Sigmoid colon (tissue), 7 donors: ENCODE measurements around the gene TCF19. TPM values are rescaled to one million over a fixed set of nuclear protein-coding genes. Genes with fewer than 3 reads are reported as not detected.
A peak's percentile ranks its signal among the peaks of the same experiment; 100 is the strongest.

Source experiments
- DNase-seq: peaks from one replicate; pipeline ENCODE4 v3.0.0-alpha.2; 2019
- H3K27ac ChIP-seq, 4 donors: fragments of 200-600 bp; sonication (generic); one replicate each; pipeline ENCODE4 v1.5.1; 2016 to 2019; ENCODE audit warnings: mild to moderate bottlenecking in 1 of 4
- H3K27me3 ChIP-seq, 3 donors: fragments of 200-600 bp; sonication (generic); one replicate each; pipeline ENCODE4 v1.5.1; 2019; ENCODE audit warnings: mild to moderate bottlenecking in 1 of 3
- H3K36me3 ChIP-seq, 4 donors: fragments of 200-600 bp; sonication (generic); one replicate each; pipeline ENCODE4 v1.5.1; 2016 to 2019
- H3K4me1 ChIP-seq, 4 donors: fragments of 200-600 bp; sonication (generic); one replicate each; pipeline ENCODE4 v1.5.1; 2017 to 2019
- H3K4me3 ChIP-seq, 4 donors: fragments of 200-600 bp; sonication (generic); one replicate each; pipeline ENCODE4 v1.5.1; 2017 to 2019; ENCODE audit warnings: mild to moderate bottlenecking in 2 of 4, moderate library complexity in 1 of 4
- H3K9me3 ChIP-seq, 4 donors: fragments of 200-600 bp in 3 of 4; sonication (generic) in 3 of 4; one replicate each; pipeline versions ENCODE4 v1.5.1 to v1.6.1; 2013 to 2019
- CTCF ChIP-seq, 4 experiments: fragments of 450-650 bp in 3 of 4; fragments of 200-600 bp in 1 of 4; IDR thresholded peaks; one replicate each; pipeline ENCODE4 v1.5.1; 2016 to 2019; ENCODE audit warnings: antibody characterized with exemption in 4 of 4, mild to moderate bottlenecking in 3 of 4, moderate library complexity in 2 of 4
- EP300 ChIP-seq, 4 donors: sonication (generic); formaldehyde crosslinking; IDR thresholded peaks; one replicate each; pipeline ENCODE4 v1.6.1; 2017; ENCODE audit warnings: antibody characterized with exemption in 4 of 4
- POLR2A ChIP-seq, 2 donors: fragments of 450-650 bp; IDR thresholded peaks; one replicate each; pipeline ENCODE4 v1.6.1; 2016; ENCODE audit warnings: antibody characterized with exemption in 2 of 2, mild to moderate bottlenecking in 2 of 2, moderate library complexity in 2 of 2
- POLR2AphosphoS5 ChIP-seq, 4 donors: sonication (generic); formaldehyde crosslinking; IDR thresholded peaks; one replicate each; pipeline ENCODE4 v1.6.1; 2017; ENCODE audit warnings: antibody characterized with exemption in 4 of 4
- WGBS, 2 donors: extraction: QIAGEN DNeasy Blood & Tissue Kit; methylation state at CpG; one replicate each; pipeline ENCODE4 v1.1.7; 2013; 5-methylcytosine and 5-hydroxymethylcytosine counted together
- intact Hi-C: fragments of 100-400 bp; cut with DNase I; formaldehyde crosslinking; loops from one replicate; pipeline ENCODE4 v1.15.1; 2023
- polyA plus RNA-seq, 3 donors: library from polyadenylated mRNA; stranded (reverse); fragments of 200-250 nt; gene quantifications; one replicate each; pipeline ENCODE4 v1.2.3, GENCODE V29; 2013
- total RNA-seq, 4 donors: library from RNA; depleted of rRNA; stranded (reverse); fragments of >200 nt; gene quantifications; one replicate each; pipeline ENCODE4 v1.1.0, GENCODE V29; 2016
- donor health status: healthy with polysubstance abuse.
- donor health status: Bipolar disorder and iron deficiency.
- donor health status: healthy.

Gene TCF19
- total and polyA plus RNA-seq, 7 donors: 2.6 to 11.7 (median 3.6) TPM

GRCh38 chr6:31135710-31136109 is 22.7 kb upstream of the TCF19 start:
- no peaks in the 10 kb centered on the region for H3K9me3 ChIP-seq
- TF ChIP-seq POLR2A (IDR thresholded peaks at IDR 0.05): no peak
- TF ChIP-seq POLR2AphosphoS5 (IDR thresholded peaks at IDR 0.05): no peak
- no peak for TF ChIP-seq EP300 (IDR thresholded peaks at IDR 0.05)
- no peak for TF ChIP-seq CTCF (IDR thresholded peaks at IDR 0.05)
- no peak overlapping the region for H3K27ac ChIP-seq
- no peaks in the 10 kb centered on the region for H3K27me3 ChIP-seq
- peaks cover 0 to 11% (median 7%) of the 10 kb centered on the region in 4 donors for H3K4me1 ChIP-seq
- H3K4me3 ChIP-seq: no peak overlapping the region
- 84 to 86% methylated on average over 10 of the region's 10 CpGs for WGBS, 2 donors
- intact Hi-C loops: loop anchor here (5.0 kb wide), 1 partner anchor 137 kb away; the partner anchor contains the start of gene HLA-C
- H3K36me3 ChIP-seq: no peaks in the 10 kb centered on the region
- no peak for DNase-seq

- no peaks in the 10 kb centered on the region for H3K27me3 ChIP-seq
These were observed 19.4 kb upstream of the TCF19 start, which contains the start of gene PSORS1C2 for GRCh38 chr6:31138982-31139381. PSORS1C2 (minus strand) TSS chr6:31139066; CDS start chr6:31139026, 40 bp downstream.

DNA sequence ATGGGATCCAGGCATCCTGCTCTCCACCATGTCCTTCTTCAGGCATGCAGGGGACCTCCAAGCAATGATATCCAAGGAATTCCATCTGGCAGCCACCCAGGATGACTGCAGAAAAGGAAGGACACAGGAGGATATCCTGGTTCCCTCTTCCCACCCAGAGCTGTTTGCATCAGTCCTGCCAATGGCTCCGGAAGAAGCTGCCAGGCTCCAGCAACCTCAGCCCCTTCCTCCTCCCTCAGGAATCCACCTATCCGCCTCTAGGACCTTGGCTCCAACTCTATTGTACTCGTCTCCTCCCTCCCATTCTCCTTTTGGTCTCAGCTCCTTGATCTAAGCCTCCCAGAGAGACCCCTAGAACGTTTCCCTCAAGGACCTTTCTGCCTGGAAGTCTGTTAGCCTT is 18.8 kb upstream of the TCF19 start:
- no peak for DNase-seq
- Histone ChIP-seq H3K4me1 (peaks cover 0 to 23% (median 12%) of the 10 kb centered on the region in 4 donors), H3K27ac (no peak overlapping the region), H3K4me3 (no peak overlapping the region), H3K27me3 (no peaks in the 10 kb centered on the region), H3K36me3 (peaks cover 0 to 3% (median 1%) of the 10 kb centered on the region in 4 donors), H3K9me3 (no peaks in the 10 kb centered on the region)
- 52 to 60% methylated on average over 4 of the region's 4 CpGs for WGBS, 2 donors
- intact Hi-C loops: loop anchor here (5.0 kb wide), 1 partner anchor 133 kb away; the partner anchor contains the start of gene HLA-C
- TF ChIP-seq EP300 (IDR thresholded peaks at IDR 0.05) (no peak), POLR2AphosphoS5 (IDR thresholded peaks at IDR 0.05) (no peak), POLR2A (IDR thresholded peaks at IDR 0.05) (no peak), CTCF (IDR thresholded peaks at IDR 0.05) (no peak)

More at GRCh38 chr6:31138982-31139381, 19.4 kb upstream of the TCF19 start, which contains the start of gene PSORS1C2:
- Histone ChIP-seq H3K4me3 (peak within 1 kb of the TSS in 1 of 4 donors; percentile 22), H3K9me3 (no peaks in the 10 kb centered on the region), H3K4me1 (peaks cover 0 to 23% (median 12%) of the 10 kb centered on the region in 4 donors), H3K27ac (peak within 1 kb of the TSS in 1 of 4 donors; percentile 26), H3K36me3 (no peaks in the 10 kb centered on the region)
- 88 to 90% methylated on average over 4 of the region's 4 CpGs for WGBS, 2 donors
- no peak for TF ChIP-seq POLR2A (IDR thresholded peaks at IDR 0.05)
- no peak for TF ChIP-seq EP300 (IDR thresholded peaks at IDR 0.05)
- TF ChIP-seq CTCF (IDR thresholded peaks at IDR 0.05): no peak
- TF ChIP-seq POLR2AphosphoS5 (IDR thresholded peaks at IDR 0.05): no peak
- intact Hi-C loops: loop anchor here (5.0 kb wide), 1 partner anchor 133 kb away; the partner anchor contains the start of gene HLA-C
- DNase-seq: no peak

- WGBS, 2 donors: 85 to 87% methylated on average over 15 of the region's 15 CpGs
- peaks cover 0 to 9% (median 2%) of the 10 kb centered on the region in 4 donors for H3K36me3 ChIP-seq
- H3K4me3 ChIP-seq: no peak overlapping the region
- H3K27me3 ChIP-seq: no peaks in the 10 kb centered on the region
- no peaks in the 10 kb centered on the region for H3K9me3 ChIP-seq
- intact Hi-C loops: no loop called here
- no peak for TF ChIP-seq CTCF (IDR thresholded peaks at IDR 0.05)
- TF ChIP-seq POLR2A (IDR thresholded peaks at IDR 0.05): no peak
- no peak for TF ChIP-seq POLR2AphosphoS5 (IDR thresholded peaks at IDR 0.05)
- TF ChIP-seq EP300 (IDR thresholded peaks at IDR 0.05): no peak
- no peak for DNase-seq
- H3K27ac ChIP-seq: no peak overlapping the region
- H3K4me1 ChIP-seq: peaks cover 0 to 23% (median 12%) of the 10 kb centered on the region in 4 donors
These were observed 17.7 kb upstream of the TCF19 start for GRCh38 chr6:31140643-31141042.
